Panc1 (cell line): Measurements from ENCODE around the gene USP5. TPM values are rescaled to one million over a fixed set of nuclear protein-coding genes. Genes with fewer than 3 reads are reported as not detected.

Experiments used
- ATAC-seq: fragments of 200-7000 bp; cut with Tn5 transposase; 2 replicates; pipeline ENCODE4 v1.9.1; 2020; ENCODE audit warnings: mild to moderate bottlenecking, moderate library complexity
- BruUV-seq: library from RNA; stranded (reverse); fragments of 400-500 nt; replicated peaks from 2 replicates; lab custom pipeline; 2021; lab: Mats Ljungman, UMichigan
- CTCF ChIA-PET: fragments of 300-600 bp; sonication (Branson Sonifier 250); formaldehyde crosslinking; loops from one replicate; lab custom pipeline; 2022; ENCODE audit warnings: antibody characterized with exemption; lab: Charles Lee
- POLR2A ChIA-PET: fragments of 300-600 bp; sonication (Branson Sonifier 250); formaldehyde crosslinking; loops from one replicate; lab custom pipeline; 2022; ENCODE audit warnings: antibody characterized with exemption; lab: Charles Lee
- DNase-seq: peaks from one replicate; pipeline ENCODE4 v3.0.0-alpha.2; 2010; ENCODE audit warnings: low read depth, low spot score
- H3K27ac ChIP-seq: 2 replicates; pipeline ENCODE4 v1.5.1; 2011; ENCODE audit warnings: mild to moderate bottlenecking, low read length, inconsistent platforms
- H3K27me3 ChIP-seq: fragments of 200-500 bp; sonication (Bioruptor generic); 2 replicates; pipeline ENCODE4 v1.6.0; 2014; ENCODE audit warnings: low read length, inconsistent platforms; ENCODE audit not compliant: control insufficient read depth, insufficient read depth
- H3K36me3 ChIP-seq: fragments of 200-500 bp; sonication (Bioruptor generic); 2 replicates; pipeline ENCODE4 v1.5.1; 2014; ENCODE audit warnings: inconsistent platforms, mild to moderate bottlenecking, low read length, moderate library complexity; ENCODE audit not compliant: control insufficient read depth, insufficient read depth
- H3K4me1 ChIP-seq: 2 replicates; pipeline ENCODE4 v1.5.1; 2011; ENCODE audit warnings: inconsistent platforms, mild to moderate bottlenecking, low read length, moderate library complexity; ENCODE audit not compliant: control insufficient read depth, insufficient read depth
- H3K4me3 ChIP-seq, 2 experiments: 2 replicates each; pipeline ENCODE4 v1.5.1; 2011 to 2012; ENCODE audit warnings: low read depth in 2 of 2, low read length in 2 of 2, mild to moderate bottlenecking in 2 of 2, inconsistent platforms in 1 of 2, moderate library complexity in 1 of 2
- H3K9me3 ChIP-seq: fragments of 200-500 bp; sonication (Bioruptor generic); 2 replicates; pipeline ENCODE4 v1.5.1; 2014; ENCODE audit warnings: low read depth, mild to moderate bottlenecking, inconsistent platforms, low read length, moderate library complexity; ENCODE audit not compliant: control insufficient read depth, insufficient read depth
- CTCF ChIP-seq: fragments of 450-650 bp; IDR thresholded peaks from 2 replicates; pipeline ENCODE4 v1.5.1; 2017; ENCODE audit warnings: mild to moderate bottlenecking
- POLR2AphosphoS5 ChIP-seq: IDR thresholded peaks from 2 replicates; pipeline ENCODE4 v1.6.1; 2012; ENCODE audit warnings: mild to moderate bottlenecking, low read depth, low read length, moderate library complexity
- SIN3A ChIP-seq: IDR thresholded peaks from 2 replicates; pipeline ENCODE4 v1.6.1; 2012; ENCODE audit warnings: low read depth, mild to moderate bottlenecking, low read length, moderate library complexity, borderline replicate concordance; ENCODE audit not compliant: insufficient read depth
- TCF7L2 ChIP-seq: IDR thresholded peaks from 2 replicates; pipeline ENCODE4 v1.6.1; 2011; ENCODE audit warnings: mild to moderate bottlenecking, low read depth, low read length, inconsistent platforms
- in situ Hi-C: cut with HindIII; loops from 2 replicates; pipeline ENCODE4 v1.10.0; 2016; ENCODE audit warnings: low sequenced_read_pairs, low pct_unique_long_range_greater_than_20kb
- intact Hi-C: fragments of 100-400 bp; cut with micrococcal nuclease; formaldehyde crosslinking; loops from one replicate; pipeline ENCODE4 v1.10.0; 2022; ENCODE audit not compliant: unreplicated experiment
- total RNA-seq: library from RNA; stranded (reverse); gene quantifications from one replicate; pipeline ENCODE4 v1.2.1, GENCODE V29; 2021; ENCODE audit not compliant: unreplicated experiment
- TF ChIP-seq, protein P1 (sequence below), 2 experiments: IDR thresholded peaks; 2 replicates each; pipeline ENCODE4 v1.6.1; 2011 to 2012; ENCODE audit warnings: low read depth in 2 of 2, control low read depth in 1 of 2, low read length in 1 of 2, mild to moderate bottlenecking in 1 of 2, moderate library complexity in 1 of 2; ENCODE audit not compliant: insufficient read depth in 1 of 2

USP5 gene
- total RNA-seq, 1 experiment from 2014 or later: 104 TPM

DNA sequence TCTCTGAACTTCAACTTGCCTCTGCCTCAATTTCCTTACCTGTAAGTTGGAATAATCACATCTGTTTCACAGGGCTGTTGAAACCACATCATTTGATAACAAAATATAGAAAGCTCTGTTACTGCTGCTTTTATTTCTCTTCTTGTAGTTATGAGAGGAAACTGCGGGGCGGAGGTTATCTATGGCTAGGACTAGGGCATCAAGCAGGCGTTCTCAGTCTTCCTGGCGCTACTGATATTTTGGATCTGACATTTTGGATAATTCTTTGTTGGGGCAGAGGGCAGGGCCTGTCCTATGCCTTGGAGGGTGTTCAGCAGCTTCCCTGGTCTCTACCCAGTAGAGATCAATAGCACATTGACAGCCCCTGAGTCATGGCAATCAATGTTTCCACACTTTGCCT is 19.8 kb upstream of the USP5 start:
- ATAC-seq (no peak), DNase-seq (no peak)
- Histone ChIP-seq H3K36me3 (no peaks in the 10 kb centered on the region), H3K9me3 (no peaks in the 10 kb centered on the region), H3K27me3 (no peaks in the 10 kb centered on the region), H3K4me1 (peaks cover 2% of the 10 kb centered on the region; the same call in 1 of the 2 replicates), H3K27ac (no peak overlapping the region), H3K4me3 (no peak overlapping the region)
- TF ChIP-seq SIN3A (no peak), TCF7L2 (no peak), POLR2AphosphoS5 (no peak), CTCF (no peak)
- TF ChIP-seq, protein P1, sequence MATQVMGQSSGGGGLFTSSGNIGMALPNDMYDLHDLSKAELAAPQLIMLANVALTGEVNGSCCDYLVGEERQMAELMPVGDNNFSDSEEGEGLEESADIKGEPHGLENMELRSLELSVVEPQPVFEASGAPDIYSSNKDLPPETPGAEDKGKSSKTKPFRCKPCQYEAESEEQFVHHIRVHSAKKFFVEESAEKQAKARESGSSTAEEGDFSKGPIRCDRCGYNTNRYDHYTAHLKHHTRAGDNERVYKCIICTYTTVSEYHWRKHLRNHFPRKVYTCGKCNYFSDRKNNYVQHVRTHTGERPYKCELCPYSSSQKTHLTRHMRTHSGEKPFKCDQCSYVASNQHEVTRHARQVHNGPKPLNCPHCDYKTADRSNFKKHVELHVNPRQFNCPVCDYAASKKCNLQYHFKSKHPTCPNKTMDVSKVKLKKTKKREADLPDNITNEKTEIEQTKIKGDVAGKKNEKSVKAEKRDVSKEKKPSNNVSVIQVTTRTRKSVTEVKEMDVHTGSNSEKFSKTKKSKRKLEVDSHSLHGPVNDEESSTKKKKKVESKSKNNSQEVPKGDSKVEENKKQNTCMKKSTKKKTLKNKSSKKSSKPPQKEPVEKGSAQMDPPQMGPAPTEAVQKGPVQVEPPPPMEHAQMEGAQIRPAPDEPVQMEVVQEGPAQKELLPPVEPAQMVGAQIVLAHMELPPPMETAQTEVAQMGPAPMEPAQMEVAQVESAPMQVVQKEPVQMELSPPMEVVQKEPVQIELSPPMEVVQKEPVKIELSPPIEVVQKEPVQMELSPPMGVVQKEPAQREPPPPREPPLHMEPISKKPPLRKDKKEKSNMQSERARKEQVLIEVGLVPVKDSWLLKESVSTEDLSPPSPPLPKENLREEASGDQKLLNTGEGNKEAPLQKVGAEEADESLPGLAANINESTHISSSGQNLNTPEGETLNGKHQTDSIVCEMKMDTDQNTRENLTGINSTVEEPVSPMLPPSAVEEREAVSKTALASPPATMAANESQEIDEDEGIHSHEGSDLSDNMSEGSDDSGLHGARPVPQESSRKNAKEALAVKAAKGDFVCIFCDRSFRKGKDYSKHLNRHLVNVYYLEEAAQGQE (IDR thresholded peaks at IDR 0.05; ENCODE audit: insufficient read depth in 1 of 2, low read depth in 2 of 2, low read length in 1 of 2): no peak
- intact Hi-C loops (no loop called here), in situ Hi-C loops (no loop called here)
- no TSS peak for BruUV-seq
- ChIA-PET POLR2A (no interaction called here), CTCF (no interaction called here)

GRCh38 chr12:6833189-6833890 is 18.6 kb upstream of the USP5 start:
- H3K36me3 ChIP-seq: no peaks in the 10 kb centered on the region
- in situ Hi-C loops: no loop called here
- no peaks in the 10 kb centered on the region for H3K27me3 ChIP-seq
- no peak for ATAC-seq
- H3K4me1 ChIP-seq: no peaks in the 10 kb centered on the region
- H3K27ac ChIP-seq: no peak overlapping the region
- POLR2A ChIA-PET: no interaction called here
- TF ChIP-seq POLR2AphosphoS5: no peak
- TF ChIP-seq SIN3A: no peak
- TF ChIP-seq TCF7L2: no peak
- TF ChIP-seq, protein P1 (IDR thresholded peaks at IDR 0.05; ENCODE audit: insufficient read depth in 1 of 2, low read depth in 2 of 2, low read length in 1 of 2): no peak
- no peak for TF ChIP-seq CTCF
- no peaks in the 10 kb centered on the region for H3K9me3 ChIP-seq
- intact Hi-C loops: no loop called here
- no peak overlapping the region for H3K4me3 ChIP-seq
- DNase-seq: no peak
- BruUV-seq: no TSS peak
- CTCF ChIA-PET: no interaction called here
